Neural progenitor cell (in vitro differentiated cells): ENCODE results near the gene CDH13. TPM values are rescaled to one million over a fixed set of nuclear protein-coding genes. Genes with fewer than 3 reads are reported as not detected.

ENCODE experiments used
- DNase-seq: peaks from one replicate; pipeline ENCODE4 v3.0.0-alpha.2; 2016; ENCODE audit warnings: low spot score
- H2AFZ ChIP-seq: fragments of 200-600 bp; sonication (generic); replicated peaks from 2 replicates; pipeline ENCODE4 v1.6.1; 2016; ENCODE audit warnings: antibody characterized with exemption
- H3F3A ChIP-seq: fragments of 200-600 bp; sonication (generic); 2 replicates; pipeline ENCODE4 v1.6.1; 2016; ENCODE audit warnings: antibody characterized with exemption, low read depth
- H3K27ac ChIP-seq: fragments of 200-600 bp; sonication (generic); 2 replicates; pipeline ENCODE4 v1.5.1; 2016; ENCODE audit warnings: mild to moderate bottlenecking
- H3K27me3 ChIP-seq: fragments of 200-600 bp; sonication (generic); 2 replicates; pipeline ENCODE4 v1.6.1; 2016; ENCODE audit warnings: mild to moderate bottlenecking, moderate library complexity
- H3K36me3 ChIP-seq: fragments of 200-600 bp; sonication (generic); 2 replicates; pipeline ENCODE4 v1.5.1; 2016
- H3K4me1 ChIP-seq: fragments of 200-600 bp; sonication (generic); 2 replicates; pipeline ENCODE4 v1.6.1; 2016; ENCODE audit warnings: mixed run types
- H3K4me2 ChIP-seq: fragments of 200-600 bp; sonication (generic); 2 replicates; pipeline ENCODE4 v1.6.1; 2016
- H3K4me3 ChIP-seq: fragments of 200-600 bp; sonication (generic); 2 replicates; pipeline ENCODE4 v1.5.1; 2016
- H3K79me2 ChIP-seq: fragments of 200-600 bp; sonication (generic); 2 replicates; pipeline ENCODE4 v1.6.1; 2016; ENCODE audit warnings: low read depth
- H3K9ac ChIP-seq: fragments of 200-600 bp; sonication (generic); 2 replicates; pipeline ENCODE4 v1.6.1; 2016
- H3K9me3 ChIP-seq: fragments of 200-600 bp; sonication (generic); 2 replicates; pipeline ENCODE4 v1.5.1; 2016; ENCODE audit warnings: low read depth
- H4K20me1 ChIP-seq: fragments of 200-600 bp; sonication (generic); 2 replicates; pipeline ENCODE4 v1.6.1; 2016; ENCODE audit warnings: low read depth
- H3K27ac Mint-ChIP-seq: 3 replicates; pipeline ENCODE4 v1.8.0; 2021; ENCODE audit warnings: mixed read lengths
- H3K27me3 Mint-ChIP-seq: 2 replicates; pipeline ENCODE4 v1.8.0; 2022; ENCODE audit warnings: low read depth, mild to moderate bottlenecking, inconsistent platforms, moderate library complexity, mixed read lengths; ENCODE audit not compliant: insufficient read depth
- H3K36me3 Mint-ChIP-seq: 3 replicates; pipeline ENCODE4 v1.8.0; 2021; ENCODE audit warnings: mixed read lengths
- H3K4me1 Mint-ChIP-seq: 3 replicates; pipeline ENCODE4 v1.8.0; 2021; ENCODE audit warnings: mixed read lengths
- H3K4me3 Mint-ChIP-seq: 3 replicates; pipeline ENCODE4 v1.8.0; 2021; ENCODE audit warnings: mild to moderate bottlenecking, moderate library complexity, mixed read lengths
- H3K9me3 Mint-ChIP-seq: 3 replicates; pipeline ENCODE4 v1.8.0; 2020; ENCODE audit warnings: mixed read lengths
- CTCF ChIP-seq: fragments of 200-600 bp; sonication (generic); IDR thresholded peaks from 2 replicates; pipeline ENCODE4 v1.5.1; 2017; ENCODE audit warnings: antibody characterized with exemption, mild to moderate bottlenecking
- EZH2 ChIP-seq: fragments of 200-600 bp; sonication (generic); IDR thresholded peaks from 2 replicates; pipeline ENCODE4 v1.6.1; 2017; ENCODE audit warnings: antibody characterized with exemption, mild to moderate bottlenecking, moderate library complexity
- EZH2phosphoT487 ChIP-seq: fragments of 200-600 bp; sonication (generic); IDR thresholded peaks from 2 replicates; pipeline ENCODE4 v1.6.1; 2017; ENCODE audit warnings: antibody characterized with exemption
- total RNA-seq: library from RNA; depleted of rRNA; stranded (reverse); fragments of >200 nt; gene quantifications from 2 replicates; pipeline ENCODE4 v1.2.3, GENCODE V29; 2015; ENCODE audit warnings: low replicate concordance

Gene CDH13
- total RNA-seq, 1 donor from 2014 or later, result 3.0 TPM

DNA sequence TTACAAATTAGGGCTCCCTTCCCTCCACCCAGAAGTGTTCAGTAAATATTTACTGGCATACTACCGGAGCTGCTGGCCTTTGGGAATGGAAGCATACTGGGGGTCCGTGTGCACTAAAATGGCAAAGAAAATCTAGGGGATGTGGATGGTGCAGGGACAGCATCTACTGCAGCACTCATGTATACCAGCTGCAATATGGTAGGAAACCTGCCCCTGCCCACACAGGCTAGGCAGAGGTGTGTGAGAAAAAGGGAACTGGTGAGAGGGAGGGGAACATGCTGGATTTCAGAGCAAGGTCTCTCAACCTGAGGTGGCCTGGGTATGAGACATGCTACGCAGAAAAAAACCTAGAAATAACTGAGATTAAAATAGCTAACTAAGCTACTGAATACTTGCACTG lies 145.4 kb downstream of the CDH13 start:
- H3K4me2 ChIP-seq, result no peak overlapping the region
- no peak overlapping the region for H3K4me3 ChIP-seq
- no peak for TF ChIP-seq CTCF
- TF ChIP-seq EZH2phosphoT487, result no peak
- TF ChIP-seq EZH2, result no peak
- no peaks in the 10 kb centered on the region for H3K79me2 ChIP-seq
- H3K9ac ChIP-seq, result no peak overlapping the region
- no peaks in the 10 kb centered on the region for H3K36me3 Mint-ChIP-seq
- peaks cover 2% of the 10 kb centered on the region for H3K27me3 Mint-ChIP-seq
- no peaks in the 10 kb centered on the region for H3K9me3 Mint-ChIP-seq
- no peaks in the 10 kb centered on the region for H4K20me1 ChIP-seq
- no peak for DNase-seq
- H3F3A ChIP-seq, result no peaks in the 10 kb centered on the region
- H3K27ac ChIP-seq, result no peak overlapping the region
- no peaks in the 10 kb centered on the region for H3K4me1 Mint-ChIP-seq
- no peak overlapping the region for H3K27ac Mint-ChIP-seq
- no peak overlapping the region for H2AFZ ChIP-seq
- no peak overlapping the region for H3K4me3 Mint-ChIP-seq
- H3K4me1 ChIP-seq, result no peaks in the 10 kb centered on the region
- no peaks in the 10 kb centered on the region for H3K27me3 ChIP-seq
- no peaks in the 10 kb centered on the region for H3K36me3 ChIP-seq
- H3K9me3 ChIP-seq, result no peaks in the 10 kb centered on the region

DNA sequence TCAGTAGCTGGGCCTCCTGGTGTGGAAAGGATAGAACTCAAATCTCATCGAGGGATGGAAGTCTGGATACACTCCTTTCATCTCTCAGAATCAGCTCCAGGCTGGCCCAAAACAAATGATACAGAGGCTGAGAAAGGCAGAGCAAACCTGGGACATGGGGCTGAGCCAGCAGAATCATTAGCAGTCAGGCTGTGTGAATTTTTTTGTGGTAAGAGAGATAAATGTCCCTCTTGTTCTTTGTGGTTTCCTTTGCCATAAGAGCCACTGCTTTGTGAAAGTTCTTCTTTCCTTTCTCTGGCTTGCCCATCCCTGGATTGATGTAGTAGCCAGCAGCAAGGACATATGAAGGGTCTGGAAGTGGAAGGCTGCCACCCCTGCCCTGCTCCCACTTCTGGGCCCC lies 146.2 kb downstream of the CDH13 start:
- H3K27me3 Mint-ChIP-seq, result peaks cover 2% of the 10 kb centered on the region
- Histone ChIP-seq H3K4me1 (no peaks in the 10 kb centered on the region), H3K4me3 (no peak overlapping the region), H3K36me3 (no peaks in the 10 kb centered on the region), H2AFZ (no peak overlapping the region), H3K9ac (no peak overlapping the region), H3K27ac (no peak overlapping the region), H3K27me3 (no peaks in the 10 kb centered on the region), H3K9me3 (no peaks in the 10 kb centered on the region), H3F3A (no peaks in the 10 kb centered on the region), H3K4me2 (no peak overlapping the region), H4K20me1 (no peaks in the 10 kb centered on the region), H3K79me2 (no peaks in the 10 kb centered on the region)
- H3K9me3 Mint-ChIP-seq, result no peaks in the 10 kb centered on the region
- no peak overlapping the region for H3K27ac Mint-ChIP-seq
- H3K4me1 Mint-ChIP-seq, result no peaks in the 10 kb centered on the region
- no peak for DNase-seq
- H3K4me3 Mint-ChIP-seq, result no peak overlapping the region
- no peak for TF ChIP-seq EZH2phosphoT487
- no peak for TF ChIP-seq EZH2
- no peak for TF ChIP-seq CTCF
- H3K36me3 Mint-ChIP-seq, result no peaks in the 10 kb centered on the region

DNA sequence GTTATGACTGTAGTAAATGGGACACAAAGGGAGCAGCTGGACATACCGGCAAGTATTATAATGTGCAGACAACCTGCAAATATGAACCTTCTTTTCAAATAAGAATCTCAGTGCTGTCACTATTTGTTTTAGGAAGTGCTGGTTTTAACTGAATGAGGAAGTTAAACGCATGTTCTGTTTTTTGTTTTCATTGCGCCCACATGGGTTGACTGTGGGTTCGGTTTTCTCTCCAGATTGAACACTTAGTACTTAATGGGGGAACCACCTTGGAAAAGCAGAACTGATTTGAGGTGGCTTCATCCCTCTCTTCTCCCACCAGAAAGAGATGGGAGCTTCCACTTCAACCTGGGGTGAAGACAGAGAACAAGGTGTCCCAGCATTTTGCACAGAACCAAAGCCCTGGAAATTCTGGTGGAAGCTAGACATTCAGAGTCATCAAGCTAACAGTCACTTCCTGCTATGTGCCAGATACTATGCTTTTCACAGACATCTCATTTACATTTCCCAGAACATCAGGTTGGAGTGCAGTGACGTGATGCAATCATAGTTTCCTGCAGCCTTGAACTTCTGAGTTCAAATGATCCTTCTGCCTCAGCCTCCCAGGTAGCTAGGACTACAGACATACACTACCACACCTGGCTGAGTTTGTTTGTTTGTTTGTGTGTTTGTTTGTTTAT lies 149.8 kb downstream of the CDH13 start:
- Mint-ChIP-seq H3K4me1 (peaks cover 4% of the 10 kb centered on the region), H3K36me3 (no peaks in the 10 kb centered on the region), H3K27ac (no peak overlapping the region), H3K4me3 (no peak overlapping the region), H3K9me3 (no peaks in the 10 kb centered on the region), H3K27me3 (peaks cover 2% of the 10 kb centered on the region)
- Histone ChIP-seq H3K4me3 (no peak overlapping the region), H3F3A (no peaks in the 10 kb centered on the region), H3K27me3 (no peaks in the 10 kb centered on the region), H3K4me1 (no peaks in the 10 kb centered on the region), H3K4me2 (no peak overlapping the region), H3K27ac (no peak overlapping the region), H3K79me2 (no peaks in the 10 kb centered on the region), H4K20me1 (no peaks in the 10 kb centered on the region), H3K36me3 (no peaks in the 10 kb centered on the region), H2AFZ (no peak overlapping the region), H3K9me3 (no peaks in the 10 kb centered on the region), H3K9ac (no peak overlapping the region)
- no peak for TF ChIP-seq CTCF
- no peak for TF ChIP-seq EZH2phosphoT487
- TF ChIP-seq EZH2, result no peak
- DNase-seq, result no peak
